Esophagus muscularis mucosa (tissue), 4 donors: ENCODE measurements around the gene SPIRE1. TPM values are rescaled to one million over a fixed set of nuclear protein-coding genes. Genes with fewer than 3 reads are reported as not detected.
"Not testable (repeated sequence)": the region's sequence is repeated elsewhere in the genome, so short reads cannot be mapped to it uniquely, and the experiment has no call there.

Experiments
- DNase-seq: peaks from one replicate; pipeline ENCODE4 v3.0.0-alpha.2; 2017; ENCODE audit errors: extremely low spot score
- H3K27ac ChIP-seq, 4 donors: fragments of 200-600 bp; sonication (generic); replicated peaks in 1 of 4; 1 replicate in 3 of 4; 2 replicates in 1 of 4; pipeline ENCODE4 v1.5.1; 2016 to 2019; ENCODE audit warnings: mild to moderate bottlenecking in 1 of 4
- H3K27me3 ChIP-seq, 4 donors: fragments of 200-600 bp; sonication (generic); one replicate each; pipeline versions ENCODE4 v1.5.1 to v1.6.0; 2016 to 2019
- H3K36me3 ChIP-seq, 4 donors: fragments of 200-600 bp; sonication (generic); one replicate each; pipeline ENCODE4 v1.5.1; 2016 to 2019
- H3K4me1 ChIP-seq, 4 donors: fragments of 200-600 bp; sonication (generic); one replicate each; pipeline ENCODE4 v1.5.1; 2016 to 2019
- H3K4me3 ChIP-seq, 4 donors: fragments of 200-600 bp; sonication (generic); 1 replicate in 2 of 4; 2 replicates in 2 of 4; pipeline ENCODE4 v1.5.1; 2016 to 2019; ENCODE audit warnings: mild to moderate bottlenecking in 4 of 4, moderate library complexity in 1 of 4
- H3K9me3 ChIP-seq, 4 donors: fragments of 200-600 bp; sonication (generic); 1 replicate in 3 of 4; 2 replicates in 1 of 4; pipeline ENCODE4 v1.5.1; 2016 to 2019
- CTCF ChIP-seq, 3 experiments: fragments of 200-600 bp in 2 of 3; fragments of 450-650 bp in 1 of 3; sonication (generic) in 2 of 3; IDR thresholded peaks; one replicate each; pipeline ENCODE4 v1.5.1; 2017 to 2019; ENCODE audit warnings: antibody characterized with exemption in 3 of 3, mild to moderate bottlenecking in 2 of 3, moderate library complexity in 1 of 3
- EP300 ChIP-seq: sonication (generic); formaldehyde crosslinking; IDR thresholded peaks from one replicate; pipeline ENCODE4 v1.6.1; 2017; ENCODE audit warnings: antibody characterized with exemption
- POLR2A ChIP-seq: fragments of 450-650 bp; IDR thresholded peaks from one replicate; pipeline ENCODE4 v1.6.1; 2017; ENCODE audit warnings: antibody characterized with exemption, moderate library complexity, mild to moderate bottlenecking, low read depth
- POLR2AphosphoS5 ChIP-seq, 2 donors: sonication (generic); formaldehyde crosslinking; IDR thresholded peaks; one replicate each; pipeline ENCODE4 v1.6.1; 2017; ENCODE audit warnings: antibody characterized with exemption in 2 of 2
- WGBS: methylation state at CpG from one replicate; pipeline ENCODE4 v1.1.5; 2018; 5-methylcytosine and 5-hydroxymethylcytosine counted together
- intact Hi-C: fragments of 100-400 bp; cut with DNase I; formaldehyde crosslinking; loops from one replicate; pipeline ENCODE4 v1.15.1; 2023
- total RNA-seq, 4 donors: library from RNA; depleted of rRNA; stranded (reverse); fragments of >200 nt; gene quantifications; one replicate each; pipeline versions ENCODE4 v1.1.0 to v1.2.1, GENCODE V29; 2016

The SPIRE1 gene
- total RNA-seq, 4 donors from 2014 or later: 33.2 to 48.3 (median 40.2) TPM

- DNase-seq: no peak
- no peaks in the 10 kb centered on the region for H3K4me1 ChIP-seq
- TF ChIP-seq POLR2AphosphoS5 (IDR thresholded peaks at IDR 0.05) (no peak), EP300 (no peak), CTCF (IDR thresholded peaks at IDR 0.05) (no peak), POLR2A (no peak)
- intact Hi-C loops: no loop called here
- 93% methylated on average over 9 of the region's 9 CpGs for WGBS
- H3K9me3 ChIP-seq: no peaks in the 10 kb centered on the region
- no peak overlapping the region for H3K27ac ChIP-seq
- H3K36me3 ChIP-seq: peaks cover 5 to 47% (median 30%) of the 10 kb centered on the region in 4 donors
- no peak overlapping the region for H3K4me3 ChIP-seq
- H3K27me3 ChIP-seq: no peaks in the 10 kb centered on the region
Observed at GRCh38 chr18:12491611-12492435, 166.1 kb downstream of the SPIRE1 start.

DNA sequence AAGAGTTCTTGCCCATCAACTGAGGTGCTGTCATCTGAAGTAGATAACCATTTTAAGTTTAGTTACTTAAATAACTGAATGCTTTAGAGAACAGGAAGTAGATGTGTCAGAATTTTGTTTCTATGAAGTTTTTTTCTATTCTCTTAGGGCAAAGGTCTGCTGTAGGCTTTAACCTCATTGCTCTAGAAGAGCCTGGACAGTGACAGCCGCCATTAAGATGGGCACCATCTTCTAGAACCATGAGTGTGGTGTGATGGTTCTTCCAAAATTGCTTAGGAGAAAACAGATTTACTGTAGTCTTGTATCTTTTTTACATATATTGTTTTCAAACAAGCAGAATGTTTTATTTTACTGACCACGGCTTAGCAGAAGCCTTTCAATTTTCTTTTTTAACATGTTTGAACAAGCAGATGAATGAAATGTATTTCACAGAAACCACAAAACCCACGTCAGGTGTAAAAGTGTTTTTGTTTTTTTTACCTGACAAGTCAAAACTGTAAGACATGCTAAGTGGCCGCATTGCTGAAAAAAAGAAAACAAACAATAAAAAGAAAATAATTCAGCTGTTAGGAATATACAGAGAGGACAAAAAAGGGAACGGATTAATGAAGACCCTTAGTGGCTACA lies 172.3 kb downstream of the SPIRE1 start:
- H3K4me1 ChIP-seq: peaks cover 0 to 2% (median 0%) of the 10 kb centered on the region in 4 donors
- no peak overlapping the region for H3K4me3 ChIP-seq
- intact Hi-C loops: no loop called here
- no peaks in the 10 kb centered on the region for H3K27me3 ChIP-seq
- no peak for DNase-seq
- TF ChIP-seq CTCF (IDR thresholded peaks at IDR 0.05): no peak
- no peak for TF ChIP-seq EP300
- TF ChIP-seq POLR2AphosphoS5 (IDR thresholded peaks at IDR 0.05): no peak
- TF ChIP-seq POLR2A: no peak
- no peaks in the 10 kb centered on the region for H3K9me3 ChIP-seq
- 92% methylated on average over 5 of the region's 5 CpGs for WGBS
- no peak overlapping the region for H3K27ac ChIP-seq
- peaks cover 0 to 9% (median 5%) of the 10 kb centered on the region in 4 donors for H3K36me3 ChIP-seq

DNA sequence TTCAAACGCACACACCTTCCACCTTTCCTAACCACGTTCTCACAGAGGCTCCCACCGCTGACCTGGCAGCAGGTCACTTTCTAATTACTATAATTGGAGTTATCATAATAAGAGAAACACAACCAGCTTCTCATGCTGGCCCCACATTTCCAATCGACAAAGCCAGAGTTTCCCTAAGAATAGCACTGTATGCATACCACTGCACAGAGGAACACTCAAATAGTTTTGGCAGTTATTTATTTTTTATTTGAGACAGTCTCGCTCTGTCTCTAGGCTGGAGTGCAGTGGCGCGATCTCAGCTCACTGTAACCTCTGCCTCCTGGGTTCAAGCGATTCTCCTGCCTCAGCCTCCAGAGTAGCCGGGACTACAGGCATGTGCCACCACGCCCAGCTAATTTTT lies 176.0 kb downstream of the SPIRE1 start:
- H3K4me1 ChIP-seq, H3K27ac ChIP-seq, intact Hi-C loops, H3K9me3 ChIP-seq, DNase-seq, H3K4me3 ChIP-seq, H3K27me3 ChIP-seq: not testable (repeated sequence)
- peaks cover 0 to 33% (median 27%) of the 10 kb centered on the region in 4 donors for H3K36me3 ChIP-seq
- WGBS: 81% methylated on average over 10 of the region's 10 CpGs

DNA sequence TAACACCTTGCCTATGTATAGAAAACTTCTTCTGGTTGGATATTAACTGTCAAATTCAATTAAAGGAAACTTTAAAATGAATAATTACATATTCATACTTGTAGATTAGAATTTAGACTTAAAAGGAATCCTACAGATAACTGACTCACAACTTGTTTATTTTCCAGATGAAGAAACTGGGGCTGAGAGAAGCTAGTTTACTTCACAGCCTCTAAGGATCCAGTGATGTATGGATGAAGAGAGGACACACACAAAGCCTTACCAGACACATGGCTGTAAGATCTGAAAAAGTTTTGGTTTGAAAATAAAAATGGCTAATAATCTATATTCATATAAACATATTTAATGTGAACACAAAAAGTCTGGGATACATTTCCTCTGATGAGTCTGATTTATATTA lies 177.9 kb downstream of the SPIRE1 start:
- no peak for TF ChIP-seq CTCF (IDR thresholded peaks at IDR 0.05)
- TF ChIP-seq EP300: no peak
- no peak for TF ChIP-seq POLR2AphosphoS5 (IDR thresholded peaks at IDR 0.05)
- no peak for TF ChIP-seq POLR2A
- no peak overlapping the region for H3K4me3 ChIP-seq
- H3K27ac ChIP-seq: no peak overlapping the region
- intact Hi-C loops: no loop called here
- peaks cover 0 to 32% (median 28%) of the 10 kb centered on the region in 4 donors for H3K36me3 ChIP-seq
- peaks cover 0 to 2% (median 0%) of the 10 kb centered on the region in 4 donors for H3K4me1 ChIP-seq
- no peaks in the 10 kb centered on the region for H3K9me3 ChIP-seq
- no peaks in the 10 kb centered on the region for H3K27me3 ChIP-seq
- no peak for DNase-seq

DNA sequence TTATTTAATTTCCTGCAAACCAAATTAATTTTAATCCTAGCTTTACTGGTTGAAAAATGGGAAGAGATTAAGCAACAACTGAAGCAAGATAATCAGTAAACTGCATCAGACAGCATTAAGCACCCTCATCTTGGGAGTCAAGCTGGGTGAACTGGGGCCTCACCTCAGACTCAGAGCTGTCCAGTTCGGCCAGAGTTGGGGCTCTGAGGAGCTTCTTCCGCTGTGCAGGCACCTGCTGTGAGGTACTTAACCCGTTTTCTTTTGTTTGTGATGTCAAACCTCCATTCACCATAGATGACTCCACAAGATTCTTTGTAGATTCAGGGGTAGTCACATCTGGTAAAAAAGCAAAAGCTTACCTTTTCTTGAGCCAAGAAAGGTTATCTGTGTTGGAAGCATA lies 178.4 kb downstream of the SPIRE1 start:
- peaks cover 0 to 34% (median 31%) of the 10 kb centered on the region in 4 donors for H3K36me3 ChIP-seq
- H3K27me3 ChIP-seq: no peaks in the 10 kb centered on the region
- intact Hi-C loops: no loop called here
- WGBS: 88% methylated on average over 3 of the region's 3 CpGs
- no peaks in the 10 kb centered on the region for H3K9me3 ChIP-seq
- no peak overlapping the region for H3K4me3 ChIP-seq
- peaks cover 0 to 2% (median 0%) of the 10 kb centered on the region in 4 donors for H3K4me1 ChIP-seq
- no peak overlapping the region for H3K27ac ChIP-seq
- DNase-seq: no peak
- no peak for TF ChIP-seq POLR2A
- TF ChIP-seq POLR2AphosphoS5 (IDR thresholded peaks at IDR 0.05): no peak
- TF ChIP-seq EP300: no peak
- TF ChIP-seq CTCF (IDR thresholded peaks at IDR 0.05): no peak
